Measurements from ENCODE around the gene ZBTB49.

Gene ZBTB49

GRCh38 chr4:4281787-4282186, 8.3 kb upstream of the ZBTB49 start:
- DNase-seq (ENCODE audit: low read depth) = no peak
- TF ChIP-seq CTCF (IDR thresholded peaks at IDR 0.05; ENCODE audit: control insufficient read depth, extremely low read depth, insufficient read depth) = no peak
- H3K4me3 ChIP-seq (ENCODE audit: low read depth, low read length) = no peak overlapping the region

GRCh38 chr4:4284827-4285618, 5.0 kb upstream of the ZBTB49 start:
- TF ChIP-seq CTCF (IDR thresholded peaks at IDR 0.05; ENCODE audit: control insufficient read depth, extremely low read depth, insufficient read depth) = no peak
- DNase-seq (ENCODE audit: low read depth) = no peak
- H3K4me3 ChIP-seq (ENCODE audit: low read depth, low read length) = no peak overlapping the region

- DNase-seq (ENCODE audit: low read depth) = no peak
- TF ChIP-seq CTCF (IDR thresholded peaks at IDR 0.05; ENCODE audit: control insufficient read depth, extremely low read depth, insufficient read depth) = no peak
- no peak overlapping the region for H3K4me3 ChIP-seq (ENCODE audit: low read depth, low read length)
Measured at GRCh38 chr4:4288098-4288497, 2.0 kb upstream of the ZBTB49 start.

GRCh38 chr4:4289055-4289454, 996 bp upstream of the ZBTB49 start:
- peak overlapping the region; percentile 66 for H3K4me3 ChIP-seq (ENCODE audit: low read depth, low read length)
- TF ChIP-seq CTCF (IDR thresholded peaks at IDR 0.05; ENCODE audit: control insufficient read depth, extremely low read depth, insufficient read depth) = no peak
- no peak for DNase-seq (ENCODE audit: low read depth)

- H3K4me3 ChIP-seq (ENCODE audit: low read depth, low read length) = peak overlapping the region; percentile 66
- TF ChIP-seq CTCF (IDR thresholded peaks at IDR 0.05; ENCODE audit: control insufficient read depth, extremely low read depth, insufficient read depth) = no peak
- DNase-seq (ENCODE audit: low read depth) = no peak
Measured at GRCh38 chr4:4289597-4289940, 482 bp upstream of the ZBTB49 start.

GRCh38 chr4:4293279-4293678, 3.2 kb downstream of the ZBTB49 start:
- TF ChIP-seq CTCF (IDR thresholded peaks at IDR 0.05; ENCODE audit: control insufficient read depth, extremely low read depth, insufficient read depth) = no peak
- DNase-seq (ENCODE audit: low read depth) = no peak

GRCh38 chr4:4296283-4296846, 6.3 kb downstream of the ZBTB49 start:
- TF ChIP-seq CTCF (IDR thresholded peaks at IDR 0.05; ENCODE audit: control insufficient read depth, extremely low read depth, insufficient read depth) = no peak
- no peak overlapping the region for H3K4me3 ChIP-seq (ENCODE audit: low read depth, low read length)
- DNase-seq (ENCODE audit: low read depth) = no peak

More at GRCh38 chr4:4293279-4293678, 3.2 kb downstream of the ZBTB49 start:
- H3K4me3 ChIP-seq (ENCODE audit: low read depth, low read length) = no peak overlapping the region
